A549 (cell line): Measurements from ENCODE around the gene PDE7B. TPM values are rescaled to one million over a fixed set of nuclear protein-coding genes. Genes with fewer than 3 reads are reported as not detected.

Experiments used
- ATAC-seq, 2 experiments: fragments of 200-7000 bp in 1 of 2; fragments of >200 bp in 1 of 2; cut with Nextera tagmentation in 1 of 2; cut with Tn5 transposase in 1 of 2; 3 replicates each; pipeline versions ENCODE4 v1.8.0 to v1.9.1; 2018 to 2020; ENCODE audit warnings: mild to moderate bottlenecking in 1 of 2, moderate library complexity in 1 of 2
- CTCF ChIA-PET: fragments of 300-600 bp; sonication (Branson Sonifier 250); formaldehyde crosslinking; extraction: SDS; loops from one replicate; lab custom pipeline; 2021; ENCODE audit warnings: antibody characterized with exemption, inconsistent platforms; lab: Yijun Ruan, JAX
- POLR2A ChIA-PET: fragments of 350-600 bp; formaldehyde crosslinking; extraction: SDS; loops from one replicate; lab custom pipeline; 2021; ENCODE audit warnings: antibody characterized with exemption, inconsistent platforms; lab: Yijun Ruan, JAX
- DNase-seq, 2 experiments: peaks; one replicate each; pipeline versions ENCODE4 v3.0.0 to v3.0.0-alpha.2; 2011 to 2016; ENCODE audit warnings: low read depth in 1 of 2, low spot score in 1 of 2
- FAIRE-seq: peaks from 2 replicates; lab custom pipeline; 2011; peaks lifted over from hg19 to GRCh38; lab: Jason Lieb, UNC
- H3K27ac ChIP-seq, 2 experiments: fragments of >200 bp; sonication (Bioruptor Twin); formaldehyde crosslinking; 3 replicates each; pipeline ENCODE4 v1.5.1; 2016 to 2017
- H3K4me1 ChIP-seq: fragments of >200 bp; sonication (Bioruptor Twin); formaldehyde crosslinking; 3 replicates; pipeline ENCODE4 v1.6.1; 2016
- H3K4me2 ChIP-seq: fragments of >200 bp; sonication (Bioruptor Twin); formaldehyde crosslinking; 3 replicates; pipeline ENCODE4 v1.6.1; 2016
- H3K4me3 ChIP-seq: fragments of >200 bp; sonication (Bioruptor Twin); formaldehyde crosslinking; 3 replicates; pipeline ENCODE4 v1.5.1; 2016
- H3K9me3 ChIP-seq: fragments of >200 bp; sonication (Bioruptor Twin); formaldehyde crosslinking; 3 replicates; pipeline ENCODE4 v1.6.1; 2016
- CHD2 ChIP-seq: fragments of 150-350 bp; IDR thresholded peaks from 2 replicates; pipeline ENCODE4 v1.6.1; 2014; ENCODE audit warnings: low read length; ENCODE audit not compliant: partially characterized antibody
- EHF ChIP-seq: fragments of 250-450 bp; sonication (Bioruptor Pico); IDR thresholded peaks from 2 replicates; pipeline ENCODE4 v1.5.0; 2020; ENCODE audit warnings: mild to moderate bottlenecking
- EHMT2 ChIP-seq: fragments of 200-600 bp; sonication (generic); IDR thresholded peaks from 2 replicates; pipeline ENCODE4 v1.6.1; 2016; ENCODE audit warnings: antibody characterized with exemption, low read depth, mild to moderate bottlenecking, moderate library complexity
- FOSL2 ChIP-seq, 2 experiments: fragments of 450-650 bp in 1 of 2; fragments of >200 bp in 1 of 2; sonication (Bioruptor Twin) in 1 of 2; formaldehyde crosslinking; IDR thresholded peaks; 2 replicates each; pipeline versions ENCODE4 v1.5.0 to v1.6.1; 2016 to 2020; ENCODE audit warnings: mild to moderate bottlenecking in 1 of 2, moderate library complexity in 1 of 2
- HOXB13 ChIP-seq: fragments of 250-450 bp; sonication (Bioruptor Pico); IDR thresholded peaks from 2 replicates; pipeline ENCODE4 v1.5.0; 2020; ENCODE audit warnings: low read depth, mild to moderate bottlenecking, moderate library complexity
- HOXB5 ChIP-seq: fragments of 250-450 bp; sonication (Bioruptor Pico); IDR thresholded peaks from 2 replicates; pipeline ENCODE4 v1.5.0; 2020; ENCODE audit warnings: mild to moderate bottlenecking, moderate library complexity
- JUN ChIP-seq, 2 experiments: fragments of >200 bp; sonication (Bioruptor Twin); formaldehyde crosslinking; IDR thresholded peaks; 2 replicates in 1 of 2; 3 replicates in 1 of 2; pipeline ENCODE4 v1.6.1; 2016 to 2017
- JUNB ChIP-seq: fragments of >200 bp; sonication (Bioruptor Twin); formaldehyde crosslinking; IDR thresholded peaks from 2 replicates; pipeline ENCODE4 v1.6.1; 2016
- KDM5A ChIP-seq: fragments of 200-600 bp; sonication (generic); IDR thresholded peaks from 2 replicates; pipeline ENCODE4 v1.6.1; 2016; ENCODE audit warnings: antibody characterized with exemption, mild to moderate bottlenecking
- MAX ChIP-seq: IDR thresholded peaks from 2 replicates; pipeline ENCODE4 v1.6.1; 2012
- MYC ChIP-seq: IDR thresholded peaks from 2 replicates; pipeline ENCODE4 v1.6.1; 2012; ENCODE audit warnings: mild to moderate bottlenecking, inconsistent platforms, low read length, improper control_type of control experiment, borderline replicate concordance
- NFE2L2 ChIP-seq: fragments of 150-350 bp; conservative IDR thresholded peaks from 2 replicates; pipeline ENCODE4 v1.6.1; 2014; ENCODE audit warnings: low read length
- NPAS2 ChIP-seq: fragments of 250-450 bp; sonication (Bioruptor Pico); IDR thresholded peaks from 2 replicates; pipeline ENCODE4 v1.8.0; 2022; ENCODE audit warnings: mild to moderate bottlenecking, moderate library complexity, borderline replicate concordance
- POLR2A ChIP-seq: IDR thresholded peaks from 2 replicates; pipeline ENCODE4 v1.6.1; 2012; ENCODE audit warnings: mild to moderate bottlenecking, low read length
- POLR2AphosphoS2 ChIP-seq: conservative IDR thresholded peaks from 2 replicates; pipeline ENCODE4 v1.6.1; 2012; ENCODE audit warnings: low read length, improper control_type of control experiment, inconsistent platforms
- RAD21 ChIP-seq, 2 experiments: fragments of >200 bp in 1 of 2; sonication (Bioruptor Twin) in 1 of 2; formaldehyde crosslinking in 1 of 2; IDR thresholded peaks in 1 of 2; conservative IDR thresholded peaks in 1 of 2; 2 replicates in 1 of 2; 3 replicates in 1 of 2; pipeline ENCODE4 v1.6.1; 2012 to 2018; ENCODE audit warnings: inconsistent platforms in 1 of 2
- RARB ChIP-seq: fragments of 250-450 bp; sonication (Bioruptor Pico); IDR thresholded peaks from 2 replicates; pipeline ENCODE4 v1.8.0; 2021; ENCODE audit warnings: mild to moderate bottlenecking, moderate library complexity
- RFX5 ChIP-seq: fragments of 450-650 bp; IDR thresholded peaks from 2 replicates; pipeline ENCODE4 v1.7.1; 2014; ENCODE audit warnings: antibody characterized with exemption, mild to moderate bottlenecking, moderate library complexity
- RNF2 ChIP-seq: fragments of 200-600 bp; sonication (generic); IDR thresholded peaks from 2 replicates; pipeline ENCODE4 v1.6.1; 2016; ENCODE audit warnings: low read depth, mild to moderate bottlenecking, antibody characterized with exemption, moderate library complexity, borderline replicate concordance
- ZC3H11A ChIP-seq: fragments of 450-650 bp; IDR thresholded peaks from 2 replicates; pipeline ENCODE4 v1.6.1; 2014; ENCODE audit warnings: antibody characterized with exemption, mild to moderate bottlenecking
- ZSCAN20 ChIP-seq: fragments of 250-450 bp; sonication (Bioruptor Pico); IDR thresholded peaks from 2 replicates; pipeline ENCODE4 v1.8.0; 2022; ENCODE audit warnings: mild to moderate bottlenecking, moderate library complexity
- WGBS: methylation state at CpG from one replicate; pipeline ENCODE4 v1.1.6; 2017; ENCODE audit errors: missing lambda C conversion rate; 5-methylcytosine and 5-hydroxymethylcytosine counted together
- polyA plus RNA-seq, 4 experiments: library from polyadenylated mRNA; depleted of rRNA in 3 of 4; stranded (reverse); fragments of >200 nt; fragmentation: RNase III in 1 of 4; extraction: RNeasy Plus Mini Kit Qiagen cat#74134 plus additional on column Dnase treatment in 1 of 4; gene quantifications; 2 replicates in 3 of 4; 3 replicates in 1 of 4; pipeline ENCODE4 v1.2.3, GENCODE V29; 2011 to 2017
- TF ChIP-seq, protein P1 (sequence below): fragments of >200 bp; sonication (Bioruptor Twin); formaldehyde crosslinking; IDR thresholded peaks from 3 replicates; pipeline ENCODE4 v1.5.1; 2016

The PDE7B gene
- polyA plus RNA-seq, 2 of the 4 experiments (the other 2 are of a cell fraction): 6.6 to 13.8 TPM

DNA sequence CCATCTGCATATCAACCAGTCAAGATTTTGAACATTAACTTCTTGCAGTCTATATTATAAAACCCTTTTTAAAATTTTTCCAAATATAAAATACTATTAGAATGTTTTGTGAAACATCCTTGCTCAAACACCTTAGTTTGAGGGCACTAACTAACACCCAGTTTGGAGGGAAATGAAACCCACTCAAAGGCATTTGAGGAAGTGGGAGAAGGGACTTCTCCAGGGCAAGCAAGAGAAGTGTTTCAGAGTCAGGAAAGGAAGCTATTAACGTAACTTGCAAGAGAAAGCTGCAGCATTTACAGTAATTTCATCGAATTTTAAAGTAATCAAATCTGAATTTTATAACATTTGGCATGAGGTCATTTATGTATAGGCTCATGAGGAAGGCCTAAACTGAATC lies 377.3 kb downstream of the PDE7B start:
- POLR2A ChIA-PET: no interaction called here
- Histone ChIP-seq H3K4me2 (no peak overlapping the region), H3K4me1 (peaks cover 22% of the 10 kb centered on the region), H3K27ac (peak overlapping the region in 1 of 2 experiments; percentile 93; a peak in 1 of 6 replicates), H3K9me3 (peaks cover 5% of the 10 kb centered on the region; the same call in 2 of the 3 replicates), H3K4me3 (no peak overlapping the region)
- FAIRE-seq: no peak
- ATAC-seq: no peak
- no peak for DNase-seq
- WGBS: 88% methylated on average over 2 of the region's 2 CpGs
- CTCF ChIA-PET: no interaction called here
- TF ChIP-seq EHF (CRISPR knock-in tag) (no peak), KDM5A (no peak), POLR2AphosphoS2 (no peak), JUNB (no peak), NPAS2 (CRISPR knock-in tag) (no peak), JUN (IDR thresholded peaks at IDR 0.05) (no peak), RFX5 (no peak), HOXB13 (no peak), POLR2A (no peak), RNF2 (no peak), FOSL2 (IDR thresholded peaks at IDR 0.05) (no peak), FOSL2 (CRISPR knock-in tag; IDR thresholded peaks at IDR 0.05) (no peak)
- TF ChIP-seq, protein P1, sequence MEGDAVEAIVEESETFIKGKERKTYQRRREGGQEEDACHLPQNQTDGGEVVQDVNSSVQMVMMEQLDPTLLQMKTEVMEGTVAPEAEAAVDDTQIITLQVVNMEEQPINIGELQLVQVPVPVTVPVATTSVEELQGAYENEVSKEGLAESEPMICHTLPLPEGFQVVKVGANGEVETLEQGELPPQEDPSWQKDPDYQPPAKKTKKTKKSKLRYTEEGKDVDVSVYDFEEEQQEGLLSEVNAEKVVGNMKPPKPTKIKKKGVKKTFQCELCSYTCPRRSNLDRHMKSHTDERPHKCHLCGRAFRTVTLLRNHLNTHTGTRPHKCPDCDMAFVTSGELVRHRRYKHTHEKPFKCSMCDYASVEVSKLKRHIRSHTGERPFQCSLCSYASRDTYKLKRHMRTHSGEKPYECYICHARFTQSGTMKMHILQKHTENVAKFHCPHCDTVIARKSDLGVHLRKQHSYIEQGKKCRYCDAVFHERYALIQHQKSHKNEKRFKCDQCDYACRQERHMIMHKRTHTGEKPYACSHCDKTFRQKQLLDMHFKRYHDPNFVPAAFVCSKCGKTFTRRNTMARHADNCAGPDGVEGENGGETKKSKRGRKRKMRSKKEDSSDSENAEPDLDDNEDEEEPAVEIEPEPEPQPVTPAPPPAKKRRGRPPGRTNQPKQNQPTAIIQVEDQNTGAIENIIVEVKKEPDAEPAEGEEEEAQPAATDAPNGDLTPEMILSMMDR: no peak

DNA sequence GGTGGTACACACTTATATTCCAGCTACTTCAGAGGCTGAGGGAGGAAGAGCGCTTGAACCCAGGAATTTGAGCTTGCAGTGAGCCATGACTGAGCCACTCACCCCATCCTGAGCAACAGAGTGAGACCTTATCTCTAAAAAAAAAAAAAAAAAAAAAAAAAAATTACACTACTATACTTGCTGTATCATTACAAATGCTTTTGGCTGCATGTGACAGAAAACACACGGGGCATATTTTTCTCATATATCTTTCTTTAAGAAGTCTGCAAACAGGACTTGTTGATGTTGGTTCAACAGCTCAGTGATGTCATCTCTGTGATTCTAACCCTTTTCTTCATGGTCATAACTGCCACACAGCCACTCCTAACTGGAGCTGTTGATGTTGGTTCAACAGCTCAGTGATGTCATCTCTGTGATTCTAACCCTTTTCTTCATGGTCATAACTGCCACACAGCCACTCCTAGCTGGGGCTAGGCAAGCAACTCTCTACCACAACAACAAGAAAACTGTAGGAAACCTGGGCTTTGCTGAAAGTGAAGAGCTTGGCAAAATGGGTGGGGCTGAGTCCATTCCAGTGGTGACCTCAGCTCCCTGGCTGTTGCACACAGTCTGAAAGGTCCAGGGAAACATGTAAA lies 378.8 kb downstream of the PDE7B start:
- ATAC-seq: peak; percentile 16 to 32; a peak in 3 of 6 replicates
- Histone ChIP-seq H3K9me3 (no peaks in the 10 kb centered on the region), H3K4me3 (no peak overlapping the region), H3K27ac (peak overlapping the region in 1 of 2 experiments; percentile 65; a peak in 3 of 6 replicates), H3K4me1 (peaks cover 22% of the 10 kb centered on the region), H3K4me2 (0 out of 3 replicates have a peak overlapping the region, but pooled peaks have one; percentile 3)
- ChIA-PET CTCF (interaction anchor here (0.6 kb wide), 2 partner anchors 356 to 559 kb away, joined by 3 to 4 read pairs; no protein-coding TSS in a partner anchor), POLR2A (no interaction called here)
- WGBS: 80% methylated on average over 2 of the region's 2 CpGs
- FAIRE-seq: no peak
- TF ChIP-seq NFE2L2 (no peak), ZSCAN20 (CRISPR knock-in tag) (no peak), MAX (no peak), EHMT2 (no peak), JUN (IDR thresholded peaks at IDR 0.05) (no peak), HOXB5 (CRISPR knock-in tag) (no peak), MYC (no peak), POLR2A (no peak), CHD2 (no peak), RFX5 (no peak), ZC3H11A (no peak), POLR2AphosphoS2 (no peak), RARB (CRISPR knock-in tag) (no peak), RAD21 (conservative IDR thresholded peaks at IDR 0.05 in 1 of 2, IDR thresholded peaks at IDR 0.05 in 1 of 2) (no peak)
- TF ChIP-seq, protein P1: no peak
- peak in 1 of 2 experiments; percentile 27 for DNase-seq
